Measurements from ENCODE around the gene LIMCH1. TPM values are rescaled to one million over a fixed set of nuclear protein-coding genes. Genes with fewer than 3 reads are reported as not detected.

The LIMCH1 gene
- total RNA-seq, 1 donor from 2014 or later: 369 TPM

DNA sequence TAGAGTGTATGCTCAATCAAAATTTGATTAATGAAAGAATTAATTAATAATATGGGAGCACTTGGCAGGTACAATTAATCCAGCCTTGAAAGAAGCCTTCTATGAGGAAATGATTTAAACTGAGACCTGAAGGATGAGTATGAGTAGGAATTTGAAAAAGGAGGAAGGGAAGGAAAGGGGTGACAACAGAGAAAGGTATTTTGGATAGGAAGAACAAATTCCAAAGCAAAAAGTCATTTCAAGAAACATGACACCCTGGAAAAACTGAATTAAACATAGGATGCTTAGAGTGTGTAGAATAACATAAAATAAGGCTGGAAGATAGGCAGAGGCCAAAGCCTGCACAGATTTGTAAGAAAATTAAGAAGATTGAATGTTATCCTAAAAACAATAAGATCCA lies 180.9 kb downstream of the LIMCH1 start:
- Histone ChIP-seq H3K36me3 (no peaks in the 10 kb centered on the region), H3K4me3 (no peak overlapping the region), H3K4me1 (no peaks in the 10 kb centered on the region), H3K27me3 (peaks cover 8% of the 10 kb centered on the region), H3K27ac (no peak overlapping the region), H3K9me3 (no peaks in the 10 kb centered on the region)
- ATAC-seq: no peak
- DNase-seq: no peak
- intact Hi-C loops (cut with DNase I): no loop called here
- TF ChIP-seq, protein P1, sequence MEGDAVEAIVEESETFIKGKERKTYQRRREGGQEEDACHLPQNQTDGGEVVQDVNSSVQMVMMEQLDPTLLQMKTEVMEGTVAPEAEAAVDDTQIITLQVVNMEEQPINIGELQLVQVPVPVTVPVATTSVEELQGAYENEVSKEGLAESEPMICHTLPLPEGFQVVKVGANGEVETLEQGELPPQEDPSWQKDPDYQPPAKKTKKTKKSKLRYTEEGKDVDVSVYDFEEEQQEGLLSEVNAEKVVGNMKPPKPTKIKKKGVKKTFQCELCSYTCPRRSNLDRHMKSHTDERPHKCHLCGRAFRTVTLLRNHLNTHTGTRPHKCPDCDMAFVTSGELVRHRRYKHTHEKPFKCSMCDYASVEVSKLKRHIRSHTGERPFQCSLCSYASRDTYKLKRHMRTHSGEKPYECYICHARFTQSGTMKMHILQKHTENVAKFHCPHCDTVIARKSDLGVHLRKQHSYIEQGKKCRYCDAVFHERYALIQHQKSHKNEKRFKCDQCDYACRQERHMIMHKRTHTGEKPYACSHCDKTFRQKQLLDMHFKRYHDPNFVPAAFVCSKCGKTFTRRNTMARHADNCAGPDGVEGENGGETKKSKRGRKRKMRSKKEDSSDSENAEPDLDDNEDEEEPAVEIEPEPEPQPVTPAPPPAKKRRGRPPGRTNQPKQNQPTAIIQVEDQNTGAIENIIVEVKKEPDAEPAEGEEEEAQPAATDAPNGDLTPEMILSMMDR (IDR thresholded peaks at IDR 0.05): no peak

DNA sequence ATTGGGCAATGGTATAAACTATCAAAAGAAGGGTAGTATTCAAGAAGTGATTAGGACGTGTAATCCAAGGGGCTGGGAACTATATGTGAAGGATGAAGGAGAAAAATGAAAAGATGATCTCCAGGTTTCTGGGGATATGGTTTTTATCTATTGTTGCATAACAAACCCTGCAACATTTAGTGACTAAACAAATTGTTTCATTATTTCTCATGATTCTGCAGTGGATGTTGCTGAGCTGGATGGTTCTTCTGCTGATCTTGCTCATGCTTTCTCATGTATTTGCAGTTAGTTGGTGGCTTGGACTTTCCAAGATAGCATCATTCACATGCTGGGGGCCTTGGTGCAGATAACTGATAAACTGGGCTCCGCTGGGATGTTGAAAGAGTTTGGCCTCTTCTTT lies 181.5 kb downstream of the LIMCH1 start:
- Histone ChIP-seq H3K9me3 (no peaks in the 10 kb centered on the region), H3K4me3 (no peak overlapping the region), H3K36me3 (no peaks in the 10 kb centered on the region), H3K4me1 (no peaks in the 10 kb centered on the region), H3K27me3 (peaks cover 8% of the 10 kb centered on the region), H3K27ac (no peak overlapping the region)
- TF ChIP-seq, protein P1 (IDR thresholded peaks at IDR 0.05): no peak
- ATAC-seq (no peak), DNase-seq (no peak)
- intact Hi-C loops (cut with DNase I): no loop called here

DNA sequence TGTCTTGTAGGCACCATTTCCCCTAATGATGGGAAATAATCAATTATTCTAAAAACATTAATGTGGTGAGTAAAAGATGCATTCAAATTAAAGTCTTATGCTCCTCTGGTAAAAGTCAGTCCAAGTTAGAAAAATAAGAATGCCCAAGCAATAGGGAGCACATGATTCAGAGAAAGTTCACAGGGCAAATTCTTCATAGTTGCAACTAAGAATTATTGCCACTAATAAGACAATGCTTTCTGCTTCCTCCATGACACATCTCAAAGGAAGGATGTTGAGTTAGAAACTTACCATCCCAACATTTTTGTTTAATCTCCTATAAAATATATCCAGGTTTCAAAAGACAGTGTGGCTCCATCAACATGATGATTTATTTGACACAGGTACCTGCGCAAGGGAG lies 184.2 kb downstream of the LIMCH1 start:
- TF ChIP-seq, protein P1 (IDR thresholded peaks at IDR 0.05): no peak
- Histone ChIP-seq H3K27me3 (peaks cover 3% of the 10 kb centered on the region), H3K4me1 (no peaks in the 10 kb centered on the region), H3K4me3 (no peak overlapping the region), H3K36me3 (no peaks in the 10 kb centered on the region), H3K27ac (no peak overlapping the region), H3K9me3 (peaks cover 6% of the 10 kb centered on the region)
- intact Hi-C loops (cut with DNase I): no loop called here
- DNase-seq (no peak), ATAC-seq (no peak)

DNA sequence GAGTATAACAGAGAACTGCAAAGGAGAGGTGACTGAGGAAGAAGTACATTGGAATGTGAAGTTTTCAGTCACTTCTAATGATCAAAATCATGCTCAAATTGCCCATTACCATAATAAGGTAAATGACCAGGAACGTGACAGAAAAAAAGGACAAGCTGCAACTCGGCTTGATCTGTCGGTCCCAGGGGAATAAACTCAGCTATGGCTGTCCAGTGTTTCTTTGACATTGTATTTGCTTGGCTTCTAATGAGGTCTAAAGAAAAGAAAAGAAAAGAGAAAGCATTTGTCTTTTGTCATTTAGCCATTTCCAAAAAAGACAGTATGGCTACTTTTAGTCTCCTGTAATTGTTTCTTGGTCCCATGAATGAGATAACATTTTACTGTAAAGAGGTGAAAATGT lies 185.3 kb downstream of the LIMCH1 start:
- Histone ChIP-seq H3K4me1 (no peaks in the 10 kb centered on the region), H3K4me3 (no peak overlapping the region), H3K27ac (no peak overlapping the region), H3K36me3 (no peaks in the 10 kb centered on the region), H3K9me3 (peaks cover 6% of the 10 kb centered on the region), H3K27me3 (peaks cover 7% of the 10 kb centered on the region)
- intact Hi-C loops (cut with DNase I): no loop called here
- ATAC-seq (no peak), DNase-seq (no peak)
- TF ChIP-seq, protein P1 (IDR thresholded peaks at IDR 0.05): no peak

DNA sequence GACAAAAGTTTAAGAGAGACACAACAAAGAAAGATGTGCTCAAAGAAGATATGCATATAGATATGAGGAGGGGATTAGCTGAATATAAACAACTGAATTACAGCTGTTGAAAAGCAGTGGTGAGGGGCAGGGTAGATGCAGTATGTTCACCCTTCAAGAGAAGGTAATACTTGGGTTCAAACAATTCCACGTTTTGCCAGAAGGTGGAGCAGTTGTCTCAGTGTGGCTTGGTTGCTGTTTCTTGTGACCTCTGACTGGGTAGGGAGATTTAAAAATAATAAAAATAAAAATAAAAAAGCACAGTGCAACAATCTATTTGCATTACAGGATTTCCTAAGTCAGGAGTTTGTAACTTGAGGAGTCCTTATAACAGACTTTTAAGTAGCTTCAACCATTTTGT lies 187.3 kb downstream of the LIMCH1 start:
- DNase-seq (no peak), ATAC-seq (no peak)
- H3K9me3 ChIP-seq: peaks cover 6% of the 10 kb centered on the region
- intact Hi-C loops (cut with DNase I): no loop called here
- H3K4me3 ChIP-seq: no peak overlapping the region
- H3K36me3 ChIP-seq: no peaks in the 10 kb centered on the region
- no peak overlapping the region for H3K27ac ChIP-seq
- H3K4me1 ChIP-seq: no peaks in the 10 kb centered on the region
- TF ChIP-seq, protein P1 (IDR thresholded peaks at IDR 0.05): no peak
- peaks cover 11% of the 10 kb centered on the region for H3K27me3 ChIP-seq

DNA sequence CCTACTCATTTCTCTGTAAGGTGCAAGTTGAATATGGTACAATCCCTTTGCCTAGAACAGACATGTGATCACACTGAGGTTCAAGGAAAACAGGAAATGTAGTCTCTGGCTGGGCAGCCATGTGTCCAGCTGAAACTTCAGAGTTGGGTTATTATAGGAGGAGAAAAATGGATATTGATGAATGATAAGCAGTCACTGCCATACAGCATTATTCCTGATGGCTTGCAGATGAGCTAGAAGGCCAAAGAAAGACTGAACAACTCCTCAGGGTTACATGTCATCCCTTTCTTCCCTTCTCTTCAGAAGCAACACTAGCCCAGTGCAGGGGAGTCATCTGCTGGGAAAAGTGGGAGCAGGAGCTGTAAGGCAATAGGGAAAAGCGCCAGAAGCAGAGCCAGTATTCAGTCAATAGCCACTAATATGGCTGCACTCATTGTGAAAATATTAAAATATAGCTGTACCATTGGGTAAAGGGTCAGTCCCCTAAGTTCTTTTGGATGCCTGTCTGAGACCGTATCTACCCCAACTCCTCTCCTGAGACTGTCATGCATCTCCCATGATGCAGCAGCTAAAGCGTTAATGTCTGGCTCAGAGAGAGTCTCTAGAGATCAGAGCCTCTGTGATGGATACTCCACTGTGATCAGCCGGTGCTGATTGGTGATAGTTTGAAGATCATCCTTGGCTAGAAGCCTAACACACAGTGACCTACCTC lies 190.1 kb downstream of the LIMCH1 start:
- DNase-seq: no peak
- Histone ChIP-seq H3K27me3 (peaks cover 11% of the 10 kb centered on the region), H3K4me1 (no peaks in the 10 kb centered on the region)

More for the DNA sequence above, 190.1 kb downstream of the LIMCH1 start:
- TF ChIP-seq, protein P1 (IDR thresholded peaks at IDR 0.05): no peak
- no peak for ATAC-seq
- Histone ChIP-seq H3K4me3 (no peak overlapping the region), H3K27ac (no peak overlapping the region), H3K36me3 (no peaks in the 10 kb centered on the region), H3K9me3 (peaks cover 6% of the 10 kb centered on the region)
- intact Hi-C loops (cut with DNase I): no loop called here

Data from upper lobe of right lung (tissue), 1 donor.